ENCODE data around the gene POLD2.

POLD2 gene

GRCh38 chr7:44141221-44141850, 18.0 kb upstream of the POLD2 start, which contains the start of gene MYL7:
Gene MYL7, minus strand, starts transcription at chr7:44141332. Its CDS starts 27 bp downstream, at chr7:44141305.
- TF ChIP-seq POLR2A (IDR thresholded peaks at IDR 0.05; ENCODE audit: extremely low read depth, insufficient read length), result no peak
- TF ChIP-seq MAX (IDR thresholded peaks at IDR 0.05; ENCODE audit: low read depth, low read length), result no peak
- TF ChIP-seq CTCF (IDR thresholded peaks at IDR 0.05; ENCODE audit: low read depth, low read length), result no peak
- TF ChIP-seq MYC (IDR thresholded peaks at IDR 0.05; ENCODE audit: low read depth, low read length), result no peak
- no peak for DNase-seq (ENCODE audit: low read depth)
- H3K4me3 ChIP-seq (ENCODE audit: low read depth, low read length), result no peak within 1 kb of the TSS

GRCh38 chr7:44140341-44140740, 17.0 kb upstream of the POLD2 start:
- no peak for DNase-seq (ENCODE audit: low read depth)
- TF ChIP-seq CTCF (IDR thresholded peaks at IDR 0.05; ENCODE audit: low read depth, low read length) (no peak), POLR2A (IDR thresholded peaks at IDR 0.05; ENCODE audit: extremely low read depth, insufficient read length) (no peak), MYC (IDR thresholded peaks at IDR 0.05; ENCODE audit: low read depth, low read length) (no peak), MAX (IDR thresholded peaks at IDR 0.05; ENCODE audit: low read depth, low read length) (no peak)
- no peak overlapping the region for H3K4me3 ChIP-seq (ENCODE audit: low read depth, low read length)

- no peak overlapping the region for H3K4me3 ChIP-seq (ENCODE audit: low read depth, low read length)
- no peak for DNase-seq (ENCODE audit: low read depth)
- TF ChIP-seq POLR2A (IDR thresholded peaks at IDR 0.05; ENCODE audit: extremely low read depth, insufficient read length), result no peak
Measured at GRCh38 chr7:44139311-44140010, 16.1 kb upstream of the POLD2 start.

GRCh38 chr7:44138698-44139097, 15.3 kb upstream of the POLD2 start:
- DNase-seq (ENCODE audit: low read depth), result no peak
- no peak overlapping the region for H3K4me3 ChIP-seq (ENCODE audit: low read depth, low read length)
- TF ChIP-seq MAX (IDR thresholded peaks at IDR 0.05; ENCODE audit: low read depth, low read length) (no peak), POLR2A (IDR thresholded peaks at IDR 0.05; ENCODE audit: extremely low read depth, insufficient read length) (no peak), MYC (IDR thresholded peaks at IDR 0.05; ENCODE audit: low read depth, low read length) (no peak), CTCF (IDR thresholded peaks at IDR 0.05; ENCODE audit: low read depth, low read length) (no peak)

GRCh38 chr7:44136731-44137130, 13.4 kb upstream of the POLD2 start:
- TF ChIP-seq MYC (IDR thresholded peaks at IDR 0.05; ENCODE audit: low read depth, low read length) (no peak), MAX (IDR thresholded peaks at IDR 0.05; ENCODE audit: low read depth, low read length) (no peak), POLR2A (IDR thresholded peaks at IDR 0.05; ENCODE audit: extremely low read depth, insufficient read length) (no peak), CTCF (IDR thresholded peaks at IDR 0.05; ENCODE audit: low read depth, low read length) (no peak)
- no peak for DNase-seq (ENCODE audit: low read depth)

GRCh38 chr7:44134943-44135628, 11.7 kb upstream of the POLD2 start:
- H3K4me3 ChIP-seq (ENCODE audit: low read depth, low read length), result no peak overlapping the region
- DNase-seq (ENCODE audit: low read depth), result no peak
- TF ChIP-seq POLR2A (IDR thresholded peaks at IDR 0.05; ENCODE audit: extremely low read depth, insufficient read length), result no peak
- TF ChIP-seq CTCF (IDR thresholded peaks at IDR 0.05; ENCODE audit: low read depth, low read length), result no peak
- TF ChIP-seq MAX (IDR thresholded peaks at IDR 0.05; ENCODE audit: low read depth, low read length), result no peak
- TF ChIP-seq MYC (IDR thresholded peaks at IDR 0.05; ENCODE audit: low read depth, low read length), result no peak

More at GRCh38 chr7:44136731-44137130, 13.4 kb upstream of the POLD2 start:
- H3K4me3 ChIP-seq (ENCODE audit: low read depth, low read length), result no peak overlapping the region

Data from NB4 (cell line).